Fibroblast of the aortic adventitia (primary cell): Measurements from ENCODE around the gene TBX18. TPM values are rescaled to one million over a fixed set of nuclear protein-coding genes. Genes with fewer than 3 reads are reported as not detected.

ENCODE experiments used
- DNase-seq: peaks from one replicate; pipeline ENCODE4 v3.0.0-alpha.2; 2010; ENCODE audit warnings: low read depth
- H3K4me3 ChIP-seq: 2 replicates; pipeline ENCODE4 v1.5.1; 2011; ENCODE audit warnings: low read depth, mild to moderate bottlenecking, control low read depth, low read length, moderate library complexity
- CTCF ChIP-seq: IDR thresholded peaks from 2 replicates; pipeline ENCODE4 v1.5.1; 2011; ENCODE audit warnings: mild to moderate bottlenecking, low read length, control low read depth, inconsistent platforms; ENCODE audit not compliant: insufficient read depth
- total RNA-seq: library from RNA; depleted of rRNA; stranded (reverse); fragments of >200 nt; gene quantifications from 2 replicates; pipeline ENCODE4 v1.2.3, GENCODE V29; 2012; ENCODE audit warnings: low replicate concordance

The TBX18 gene
- total RNA-seq, 1 donor: 27.1 TPM

- TF ChIP-seq CTCF: no peak
- H3K4me3 ChIP-seq: no peak overlapping the region
- peak; percentile 51 for DNase-seq
These were observed 21.3 kb upstream of the TBX18 start for GRCh38 chr6:84785671-84786070.

GRCh38 chr6:84779917-84780316, 15.5 kb upstream of the TBX18 start:
- TF ChIP-seq CTCF: no peak
- no peak overlapping the region for H3K4me3 ChIP-seq
- no peak for DNase-seq

- peak; percentile 31 for TF ChIP-seq CTCF
- peak; percentile 27 for DNase-seq
- no peak overlapping the region for H3K4me3 ChIP-seq
These were observed 15.0 kb upstream of the TBX18 start for GRCh38 chr6:84779380-84779779.

- TF ChIP-seq CTCF: no peak
- H3K4me3 ChIP-seq: no peak overlapping the region
- no peak for DNase-seq
These were observed 13.5 kb upstream of the TBX18 start for GRCh38 chr6:84777888-84778287.

GRCh38 chr6:84776392-84776791, 12.0 kb upstream of the TBX18 start:
- TF ChIP-seq CTCF: no peak
- H3K4me3 ChIP-seq: no peak overlapping the region
- no peak for DNase-seq

- no peak for TF ChIP-seq CTCF
- H3K4me3 ChIP-seq: no peak overlapping the region
These were observed 11.4 kb upstream of the TBX18 start for GRCh38 chr6:84775751-84776150.

GRCh38 chr6:84774985-84775284, 10.5 kb upstream of the TBX18 start:
- no peak for TF ChIP-seq CTCF
- DNase-seq: no peak
- peak overlapping the region; percentile 11 for H3K4me3 ChIP-seq

More at GRCh38 chr6:84775751-84776150, 11.4 kb upstream of the TBX18 start:
- no peak for DNase-seq
